ENCODE results near the gene SP6. TPM values are rescaled to one million over a fixed set of nuclear protein-coding genes. Genes with fewer than 3 reads are reported as not detected.

The SP6 gene
- total RNA-seq, 1 donor from 2014 or later = 3.9 TPM

GRCh38 chr17:47871048-47871447 is 20.1 kb upstream of the SP6 start:
- Histone ChIP-seq H3K4me3 (no peak overlapping the region), H3K27ac (no peak overlapping the region), H3K36me3 (no peaks in the 10 kb centered on the region), H3K9me3 (no peaks in the 10 kb centered on the region), H3K4me1 (peaks cover 11% of the 10 kb centered on the region), H3K27me3 (no peaks in the 10 kb centered on the region)
- intact Hi-C loops (cut with DNase I) = no loop called here
- TF ChIP-seq POLR2A (IDR thresholded peaks at IDR 0.05) = no peak
- no peak for TF ChIP-seq POLR2AphosphoS5 (IDR thresholded peaks at IDR 0.05; ENCODE audit: insufficient read depth in 1 of 2, low read depth in 1 of 2)
- no peak for TF ChIP-seq CTCF (IDR thresholded peaks at IDR 0.05)
- DNase-seq (ENCODE audit: extremely low spot score in 2 of 2) = no peak

GRCh38 chr17:47870056-47870455 is 19.1 kb upstream of the SP6 start:
- H3K27ac ChIP-seq = no peak overlapping the region
- TF ChIP-seq POLR2AphosphoS5 (IDR thresholded peaks at IDR 0.05; ENCODE audit: insufficient read depth in 1 of 2, low read depth in 1 of 2) (no peak), POLR2A (IDR thresholded peaks at IDR 0.05) (no peak), CTCF (IDR thresholded peaks at IDR 0.05) (no peak)
- intact Hi-C loops (cut with DNase I) = no loop called here
- H3K4me3 ChIP-seq = no peak overlapping the region
- H3K36me3 ChIP-seq = no peaks in the 10 kb centered on the region
- peaks cover 11% of the 10 kb centered on the region for H3K4me1 ChIP-seq
- H3K27me3 ChIP-seq = no peaks in the 10 kb centered on the region
- DNase-seq (ENCODE audit: extremely low spot score in 2 of 2) = no peak
- no peaks in the 10 kb centered on the region for H3K9me3 ChIP-seq

- intact Hi-C loops (cut with DNase I) = no loop called here
- Histone ChIP-seq H3K9me3 (no peaks in the 10 kb centered on the region), H3K27me3 (no peaks in the 10 kb centered on the region), H3K27ac (no peak overlapping the region), H3K36me3 (no peaks in the 10 kb centered on the region), H3K4me3 (no peak overlapping the region), H3K4me1 (peaks cover 11% of the 10 kb centered on the region)
- no peak for DNase-seq (ENCODE audit: extremely low spot score in 2 of 2)
- no peak for TF ChIP-seq CTCF (IDR thresholded peaks at IDR 0.05)
Measured at GRCh38 chr17:47869114-47869513, 18.2 kb upstream of the SP6 start.

- DNase-seq (ENCODE audit: extremely low spot score in 2 of 2) = no peak
- H3K27ac ChIP-seq = no peak overlapping the region
- peaks cover 11% of the 10 kb centered on the region for H3K4me1 ChIP-seq
- H3K9me3 ChIP-seq = no peaks in the 10 kb centered on the region
- intact Hi-C loops (cut with DNase I) = no loop called here
- no peaks in the 10 kb centered on the region for H3K36me3 ChIP-seq
- no peak overlapping the region for H3K4me3 ChIP-seq
- TF ChIP-seq POLR2A (IDR thresholded peaks at IDR 0.05) (no peak), POLR2AphosphoS5 (IDR thresholded peaks at IDR 0.05; ENCODE audit: insufficient read depth in 1 of 2, low read depth in 1 of 2) (no peak), CTCF (IDR thresholded peaks at IDR 0.05) (no peak)
- no peaks in the 10 kb centered on the region for H3K27me3 ChIP-seq
Measured at GRCh38 chr17:47867813-47868533, 17.0 kb upstream of the SP6 start.

- Histone ChIP-seq H3K9me3 (no peaks in the 10 kb centered on the region), H3K4me1 (peaks cover 5% of the 10 kb centered on the region), H3K4me3 (no peak overlapping the region), H3K27ac (no peak overlapping the region), H3K27me3 (no peaks in the 10 kb centered on the region), H3K36me3 (no peaks in the 10 kb centered on the region)
- DNase-seq (ENCODE audit: extremely low spot score in 2 of 2) = no peak
- intact Hi-C loops (cut with DNase I) = no loop called here
- no peak for TF ChIP-seq POLR2AphosphoS5 (IDR thresholded peaks at IDR 0.05; ENCODE audit: insufficient read depth in 1 of 2, low read depth in 1 of 2)
- no peak for TF ChIP-seq CTCF (IDR thresholded peaks at IDR 0.05)
Measured at GRCh38 chr17:47866941-47867340, 16.0 kb upstream of the SP6 start.
